ENCODE results near the gene BAIAP2L2.
"Not testable (repeated sequence)": the region's sequence is repeated elsewhere in the genome, so short reads cannot be mapped to it uniquely, and the experiment has no call there.

Gene BAIAP2L2

DNA sequence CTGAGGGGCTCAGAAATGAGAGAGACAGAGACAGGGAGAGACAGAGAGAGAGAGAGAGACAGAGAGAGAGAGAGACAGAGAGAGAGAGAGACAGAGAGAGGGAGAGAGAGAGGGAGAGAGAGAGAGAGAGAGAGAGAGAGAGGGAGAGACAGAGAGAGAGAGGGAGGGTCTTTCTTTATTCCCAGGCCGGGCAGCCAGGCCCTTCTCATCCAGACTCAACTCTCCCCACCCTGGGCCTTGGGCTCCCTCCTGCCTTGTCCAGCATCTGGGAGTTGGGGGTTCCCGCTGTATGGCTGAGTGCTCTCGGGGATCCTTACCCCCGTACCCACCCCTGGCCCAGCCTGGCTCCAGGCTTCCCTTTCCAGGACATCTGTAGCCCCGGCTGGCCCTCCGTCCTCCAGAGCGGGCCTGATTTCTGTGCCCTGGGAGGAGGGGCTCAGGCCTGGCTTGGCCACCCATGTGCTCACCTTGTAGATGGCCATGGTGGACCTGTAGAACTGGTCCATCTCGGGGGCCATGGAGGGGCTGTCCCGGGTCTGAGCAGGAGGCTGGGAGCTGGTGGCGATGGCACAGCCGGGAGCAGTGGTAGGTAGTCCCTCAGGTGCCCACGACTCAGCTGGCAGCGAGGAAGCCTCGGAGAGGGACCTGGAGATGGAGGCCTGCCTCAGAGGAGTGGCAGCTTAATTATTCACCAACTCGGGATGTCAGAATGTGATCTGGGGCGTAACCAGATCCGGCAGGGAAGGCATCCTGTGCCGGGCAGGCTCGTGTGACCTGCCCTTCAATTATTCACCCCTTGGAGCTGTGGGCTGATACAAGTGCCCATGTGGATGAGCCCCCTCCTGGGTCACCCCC, at the start of gene BAIAP2L2:
Gene BAIAP2L2 (minus strand): TSS at position 677 of the 855 bp plus-strand sequence. CDS start 159 bp downstream, at position 518.
- no peak for TF ChIP-seq SNAI2 (CRISPR knock-in tag; IDR thresholded peaks at IDR 0.05)
- TF ChIP-seq PATZ1 (CRISPR knock-in tag; IDR thresholded peaks at IDR 0.05; ENCODE audit: borderline replicate concordance), result no peak
- no peak for TF ChIP-seq CSDC2 (CRISPR knock-in tag; IDR thresholded peaks at IDR 0.05)
- TF ChIP-seq CSRNP3 (CRISPR knock-in tag; IDR thresholded peaks at IDR 0.05), result no peak
- ATAC-seq, result no peak

GRCh38 chr22:38155703-38156102, 45.2 kb upstream of the BAIAP2L2 start:
- TF ChIP-seq CSDC2 (CRISPR knock-in tag; IDR thresholded peaks at IDR 0.05) (no peak), ZNF8 (CRISPR knock-in tag; IDR thresholded peaks at IDR 0.05) (no peak)
- no peak for ATAC-seq

- not testable (repeated sequence) for ATAC-seq
Measured at GRCh38 chr22:38154563-38154915, 44.1 kb upstream of the BAIAP2L2 start.

DNA sequence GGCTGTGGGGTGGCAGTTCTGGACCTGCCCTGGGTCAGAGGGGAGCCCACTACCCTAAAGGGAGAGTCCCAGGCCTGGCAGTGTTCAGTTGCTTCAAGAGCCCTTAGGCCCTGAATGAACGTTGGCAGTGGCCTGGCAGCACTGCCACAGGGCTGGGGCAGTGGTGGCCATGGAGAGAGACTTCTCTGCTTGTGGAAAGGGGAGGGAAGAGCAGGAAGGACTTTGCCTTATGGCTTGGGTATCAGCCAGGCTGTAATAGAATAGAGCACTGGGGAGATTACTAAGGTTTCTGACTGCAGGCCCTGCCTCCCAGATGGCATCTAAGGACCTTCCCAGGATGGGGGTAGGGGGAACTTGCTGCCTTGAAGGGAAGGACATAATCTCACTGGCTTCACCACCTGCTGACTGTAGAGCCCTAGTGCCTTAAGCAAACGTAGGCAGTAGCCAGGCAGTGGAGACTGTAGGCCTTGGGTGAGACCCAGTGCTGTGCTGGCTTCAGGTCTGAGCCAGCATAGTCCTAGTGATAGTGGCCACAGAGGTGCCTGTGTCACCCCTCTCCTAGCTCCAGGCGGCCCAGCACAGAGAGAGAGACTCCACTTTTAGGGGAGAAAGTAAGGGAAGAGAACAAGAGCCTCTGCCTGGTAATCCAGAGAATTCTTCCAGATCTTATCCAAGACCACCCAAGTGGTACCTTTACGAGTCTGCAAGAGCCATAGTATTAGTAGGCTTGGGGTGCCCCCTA, 43.5 kb upstream of the BAIAP2L2 start:
- TF ChIP-seq ESRRG (CRISPR knock-in tag; IDR thresholded peaks at IDR 0.05) (no peak), ZNF565 (CRISPR knock-in tag; conservative IDR thresholded peaks at IDR 0.05; ENCODE audit: low read depth) (no peak)
- ATAC-seq, result no peak

GRCh38 chr22:38151126-38151500, 40.6 kb upstream of the BAIAP2L2 start:
- no peak for ATAC-seq
- TF ChIP-seq RARB (CRISPR knock-in tag; IDR thresholded peaks at IDR 0.05) (no peak), TCF4 (CRISPR knock-in tag; IDR thresholded peaks at IDR 0.05; ENCODE audit: borderline replicate concordance) (no peak), ZFP3 (CRISPR knock-in tag; IDR thresholded peaks at IDR 0.05) (no peak), PPARA (CRISPR knock-in tag; IDR thresholded peaks at IDR 0.05; ENCODE audit: borderline replicate concordance) (no peak), OSR1 (CRISPR knock-in tag; IDR thresholded peaks at IDR 0.05) (no peak), ZNF565 (CRISPR knock-in tag; conservative IDR thresholded peaks at IDR 0.05; ENCODE audit: low read depth) (no peak), CSDC2 (CRISPR knock-in tag; IDR thresholded peaks at IDR 0.05) (no peak), CSRNP3 (CRISPR knock-in tag; IDR thresholded peaks at IDR 0.05) (no peak), ZC3H10 (CRISPR knock-in tag; IDR thresholded peaks at IDR 0.05) (no peak), ARNTL (CRISPR knock-in tag; IDR thresholded peaks at IDR 0.05; ENCODE audit: borderline replicate concordance, low read depth) (no peak), ZNF70 (CRISPR knock-in tag; IDR thresholded peaks at IDR 0.05) (no peak), TOX (CRISPR knock-in tag; IDR thresholded peaks at IDR 0.05; ENCODE audit: borderline replicate concordance) (no peak), BACH2 (CRISPR knock-in tag; IDR thresholded peaks at IDR 0.05; ENCODE audit: borderline replicate concordance) (no peak), ESRRG (CRISPR knock-in tag; IDR thresholded peaks at IDR 0.05) (no peak), ZFP30 (CRISPR knock-in tag; IDR thresholded peaks at IDR 0.05) (no peak), SNAI2 (CRISPR knock-in tag; IDR thresholded peaks at IDR 0.05) (no peak), ZNF8 (CRISPR knock-in tag; IDR thresholded peaks at IDR 0.05) (no peak), ISL1 (CRISPR knock-in tag; IDR thresholded peaks at IDR 0.05) (no peak), PATZ1 (CRISPR knock-in tag; IDR thresholded peaks at IDR 0.05; ENCODE audit: borderline replicate concordance) (no peak), TSHZ2 (CRISPR knock-in tag; IDR thresholded peaks at IDR 0.05) (no peak)

All from SK-N-SH treated with all-trans-retinoic acid at 6 μM for 48 hours (cell line).